Type B pancreatic cell (in vitro differentiated cells): ENCODE results near the gene CNN2. TPM values are rescaled to one million over a fixed set of nuclear protein-coding genes. Genes with fewer than 3 reads are reported as not detected.
A peak's percentile ranks its signal among the peaks of the same experiment; 100 is the strongest.

ENCODE experiments used
- DNase-seq: peaks from one replicate; pipeline ENCODE4 v3.0.0; 2021; ENCODE audit warnings: mixed read lengths; ENCODE audit not compliant: unreplicated experiment; ENCODE audit errors: extremely low spot score
- H3K27ac Mint-ChIP-seq: 2 replicates; pipeline ENCODE4 v1.8.0; 2021; ENCODE audit warnings: mild to moderate bottlenecking, mixed read lengths
- H3K27me3 Mint-ChIP-seq: 2 replicates; pipeline ENCODE4 v1.8.0; 2021; ENCODE audit warnings: mixed read lengths
- H3K36me3 Mint-ChIP-seq: 2 replicates; pipeline ENCODE4 v1.8.0; 2021; ENCODE audit warnings: mixed read lengths
- H3K4me1 Mint-ChIP-seq: one replicate; pipeline ENCODE4 v1.8.0; 2021; ENCODE audit warnings: mixed read lengths; ENCODE audit not compliant: unreplicated experiment
- H3K4me3 Mint-ChIP-seq: 2 replicates; pipeline ENCODE4 v1.8.0; 2021; ENCODE audit warnings: mild to moderate bottlenecking, mixed read lengths
- H3K9me3 Mint-ChIP-seq: 2 replicates; pipeline ENCODE4 v1.8.0; 2021; ENCODE audit warnings: mixed read lengths
- total RNA-seq: library from RNA; stranded (reverse); gene quantifications from 2 replicates; pipeline ENCODE4 v1.2.1, GENCODE V29; 2021; ENCODE audit warnings: low replicate concordance
- TF ChIP-seq, protein P1 (sequence below): fragments of 200-600 bp; sonication (generic); conservative IDR thresholded peaks from 2 replicates; pipeline ENCODE4 v1.5.0; 2021; ENCODE audit warnings: antibody characterized with exemption, mild to moderate bottlenecking

Gene CNN2
- total RNA-seq, 1 donor from 2014 or later, result 276 TPM

- H3K27me3 Mint-ChIP-seq, result no peaks in the 10 kb centered on the region
- TF ChIP-seq, protein P1, sequence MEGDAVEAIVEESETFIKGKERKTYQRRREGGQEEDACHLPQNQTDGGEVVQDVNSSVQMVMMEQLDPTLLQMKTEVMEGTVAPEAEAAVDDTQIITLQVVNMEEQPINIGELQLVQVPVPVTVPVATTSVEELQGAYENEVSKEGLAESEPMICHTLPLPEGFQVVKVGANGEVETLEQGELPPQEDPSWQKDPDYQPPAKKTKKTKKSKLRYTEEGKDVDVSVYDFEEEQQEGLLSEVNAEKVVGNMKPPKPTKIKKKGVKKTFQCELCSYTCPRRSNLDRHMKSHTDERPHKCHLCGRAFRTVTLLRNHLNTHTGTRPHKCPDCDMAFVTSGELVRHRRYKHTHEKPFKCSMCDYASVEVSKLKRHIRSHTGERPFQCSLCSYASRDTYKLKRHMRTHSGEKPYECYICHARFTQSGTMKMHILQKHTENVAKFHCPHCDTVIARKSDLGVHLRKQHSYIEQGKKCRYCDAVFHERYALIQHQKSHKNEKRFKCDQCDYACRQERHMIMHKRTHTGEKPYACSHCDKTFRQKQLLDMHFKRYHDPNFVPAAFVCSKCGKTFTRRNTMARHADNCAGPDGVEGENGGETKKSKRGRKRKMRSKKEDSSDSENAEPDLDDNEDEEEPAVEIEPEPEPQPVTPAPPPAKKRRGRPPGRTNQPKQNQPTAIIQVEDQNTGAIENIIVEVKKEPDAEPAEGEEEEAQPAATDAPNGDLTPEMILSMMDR, result no peak
- no peak for DNase-seq
- peaks cover 5% of the 10 kb centered on the region for H3K36me3 Mint-ChIP-seq
- no peaks in the 10 kb centered on the region for H3K9me3 Mint-ChIP-seq
- H3K4me3 Mint-ChIP-seq, result peak overlapping the region; percentile 94
- H3K27ac Mint-ChIP-seq, result peak overlapping the region; percentile 94
- H3K4me1 Mint-ChIP-seq, result peaks cover 4% of the 10 kb centered on the region
Measured at GRCh38 chr19:1026783-1027649, 608 bp downstream of the CNN2 start.

- Mint-ChIP-seq H3K4me1 (peaks cover 4% of the 10 kb centered on the region), H3K4me3 (peak overlapping the region; percentile 94), H3K27ac (peak overlapping the region; percentile 94), H3K9me3 (no peaks in the 10 kb centered on the region), H3K36me3 (peaks cover 8% of the 10 kb centered on the region), H3K27me3 (no peaks in the 10 kb centered on the region)
- TF ChIP-seq, protein P1, result no peak
- DNase-seq, result no peak
Measured at GRCh38 chr19:1027650-1028061, 1.2 kb downstream of the CNN2 start.

- TF ChIP-seq, protein P1, result no peak
- Mint-ChIP-seq H3K27ac (peak overlapping the region; percentile 85), H3K4me3 (peak overlapping the region; percentile 87), H3K27me3 (no peaks in the 10 kb centered on the region), H3K4me1 (peaks cover 4% of the 10 kb centered on the region), H3K36me3 (peaks cover 8% of the 10 kb centered on the region), H3K9me3 (no peaks in the 10 kb centered on the region)
- DNase-seq, result peak; percentile 87
Measured at GRCh38 chr19:1028062-1028926, 1.9 kb downstream of the CNN2 start.

DNA sequence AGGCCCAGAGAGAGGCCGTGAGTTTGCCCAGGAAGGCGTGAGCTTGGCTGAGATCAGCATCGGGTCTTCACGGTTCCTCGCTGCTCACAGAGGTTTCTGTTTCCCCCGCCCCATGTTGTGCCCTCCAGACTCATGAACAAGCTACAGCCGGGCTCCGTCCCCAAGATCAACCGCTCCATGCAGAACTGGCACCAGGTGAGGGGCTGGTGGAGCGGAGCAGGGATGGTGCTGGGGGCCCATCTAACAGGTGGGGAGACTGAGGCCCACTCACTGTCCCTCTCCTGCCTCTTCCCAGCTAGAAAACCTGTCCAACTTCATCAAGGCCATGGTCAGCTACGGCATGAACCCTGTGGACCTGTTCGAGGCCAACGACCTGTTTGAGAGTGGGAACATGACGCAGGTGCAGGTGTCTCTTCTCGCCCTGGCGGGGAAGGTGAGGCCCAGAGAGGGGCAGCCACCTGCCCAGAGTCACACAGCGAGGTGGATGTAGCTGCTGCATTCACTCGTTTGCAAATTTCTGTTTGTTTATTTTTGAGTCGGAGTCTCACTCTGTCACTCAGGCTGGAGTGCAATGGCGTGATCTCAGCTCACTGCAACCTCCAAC is 6.0 kb downstream of the CNN2 start:
- DNase-seq, result no peak
- TF ChIP-seq, protein P1, result no peak
- peaks cover 8% of the 10 kb centered on the region for H3K36me3 Mint-ChIP-seq
- H3K9me3 Mint-ChIP-seq, result no peaks in the 10 kb centered on the region
- H3K27ac Mint-ChIP-seq, result peak overlapping the region; percentile 31
- no peak overlapping the region for H3K4me3 Mint-ChIP-seq
- H3K4me1 Mint-ChIP-seq, result peaks cover 4% of the 10 kb centered on the region
- no peaks in the 10 kb centered on the region for H3K27me3 Mint-ChIP-seq

DNA sequence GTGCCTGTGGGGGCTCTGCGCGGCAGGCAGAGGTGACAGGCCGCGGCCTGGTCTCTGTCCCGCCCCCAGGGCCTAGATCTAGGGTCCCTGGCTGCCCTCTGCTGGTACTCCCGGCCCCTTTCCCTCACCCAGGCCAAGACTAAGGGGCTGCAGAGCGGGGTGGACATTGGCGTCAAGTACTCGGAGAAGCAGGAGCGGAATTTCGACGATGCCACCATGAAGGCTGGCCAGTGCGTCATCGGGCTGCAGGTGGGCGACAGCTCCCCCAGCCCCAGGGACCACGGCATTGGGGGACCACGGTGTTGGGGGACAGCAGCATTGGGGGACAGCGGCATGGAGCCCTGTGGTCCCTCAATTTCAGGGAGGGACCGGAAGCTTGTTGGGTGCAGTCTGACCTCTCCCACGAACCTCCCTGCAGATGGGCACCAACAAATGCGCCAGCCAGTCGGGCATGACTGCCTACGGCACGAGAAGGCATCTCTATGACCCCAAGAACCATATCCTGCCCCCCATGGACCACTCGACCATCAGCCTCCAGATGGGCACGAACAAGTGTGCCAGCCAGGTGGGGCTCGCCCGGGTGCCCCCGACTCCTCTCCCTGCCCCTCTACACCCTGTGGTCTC is 9.7 kb downstream of the CNN2 start:
- TF ChIP-seq, protein P1, result no peak

More for the DNA sequence above, 9.7 kb downstream of the CNN2 start:
- no peaks in the 10 kb centered on the region for H3K27me3 Mint-ChIP-seq
- H3K9me3 Mint-ChIP-seq, result no peaks in the 10 kb centered on the region
- no peak overlapping the region for H3K4me3 Mint-ChIP-seq
- peaks cover 10% of the 10 kb centered on the region for H3K36me3 Mint-ChIP-seq
- peak overlapping the region; percentile 82 for H3K27ac Mint-ChIP-seq
- H3K4me1 Mint-ChIP-seq, result peaks cover 21% of the 10 kb centered on the region
- DNase-seq, result no peak
